GM20431 (cell line): ENCODE data around the gene VEGFD.

Experiments
- in situ Hi-C: fragments of 300-500 bp; cut with MseI, MboI; formaldehyde crosslinking; loops from one replicate; pipeline ENCODE4 v1.15.0; 2020; ENCODE audit warnings: low sequenced_read_pairs; ENCODE audit not compliant: unreplicated experiment

The VEGFD gene, protein sequence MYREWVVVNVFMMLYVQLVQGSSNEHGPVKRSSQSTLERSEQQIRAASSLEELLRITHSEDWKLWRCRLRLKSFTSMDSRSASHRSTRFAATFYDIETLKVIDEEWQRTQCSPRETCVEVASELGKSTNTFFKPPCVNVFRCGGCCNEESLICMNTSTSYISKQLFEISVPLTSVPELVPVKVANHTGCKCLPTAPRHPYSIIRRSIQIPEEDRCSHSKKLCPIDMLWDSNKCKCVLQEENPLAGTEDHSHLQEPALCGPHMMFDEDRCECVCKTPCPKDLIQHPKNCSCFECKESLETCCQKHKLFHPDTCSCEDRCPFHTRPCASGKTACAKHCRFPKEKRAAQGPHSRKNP

DNA sequence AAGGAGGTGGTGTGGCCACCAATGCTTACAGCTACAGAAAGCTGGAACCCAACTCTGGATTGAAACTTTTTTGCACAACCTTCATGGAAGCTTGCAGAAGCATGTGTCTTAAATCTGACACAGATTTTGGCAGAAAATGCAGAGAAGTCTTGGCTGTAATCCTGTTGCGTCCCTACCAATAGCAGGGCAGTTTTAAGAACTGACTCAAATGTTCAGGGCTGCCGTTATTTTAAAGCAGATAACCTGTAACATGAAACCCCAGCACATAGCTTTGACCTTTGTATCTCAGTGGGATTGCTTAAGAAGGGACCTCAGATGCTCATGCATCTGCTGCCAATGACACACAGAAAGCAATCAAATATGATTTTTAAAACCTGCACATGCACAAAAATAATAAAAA, at the start of gene VEGFD:
TSS of gene VEGFD (minus strand) at position 110 of the 400 bp plus-strand sequence. CDS start 467 bp downstream, outside the sequence.
- in situ Hi-C loops: no loop called here

DNA sequence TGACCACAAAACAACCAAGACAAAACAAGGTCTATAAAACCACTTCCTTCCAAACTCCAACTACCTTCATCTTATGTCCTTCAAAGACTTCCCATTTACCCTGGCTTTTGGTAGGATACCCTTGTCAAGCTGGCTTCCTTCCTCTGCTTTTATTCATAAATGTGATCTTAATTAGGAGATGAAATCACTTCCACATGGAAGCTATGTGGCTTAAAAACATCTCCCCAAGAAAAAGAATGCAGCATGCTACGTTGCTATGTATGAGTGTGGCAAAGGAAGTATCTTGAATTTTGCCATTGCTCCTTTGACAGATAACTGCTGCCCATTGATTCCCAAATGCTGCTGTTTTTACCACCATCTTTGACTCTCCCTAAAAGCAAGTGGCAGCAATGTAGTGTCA, 46.4 kb upstream of the VEGFD start:
- in situ Hi-C loops: no loop called here

DNA sequence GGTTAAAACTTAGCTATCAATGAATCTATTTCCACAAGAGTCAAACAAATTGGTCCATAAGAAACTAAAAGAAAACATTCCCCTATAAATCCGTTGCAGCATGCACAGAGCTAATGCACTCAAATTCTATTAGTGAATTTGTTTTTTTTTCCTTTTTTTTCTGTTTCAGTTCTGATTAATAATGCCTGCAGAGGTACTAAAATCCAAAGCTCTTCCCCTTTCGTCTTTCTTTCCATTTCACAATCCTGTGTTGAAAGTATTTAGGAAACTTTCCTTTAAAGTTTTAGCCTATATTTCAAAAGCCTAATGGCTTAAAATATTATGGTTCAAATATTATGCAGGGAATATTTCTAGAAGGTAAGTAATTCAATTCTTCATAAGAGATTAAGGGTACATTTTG, 45.9 kb upstream of the VEGFD start:
- in situ Hi-C loops: no loop called here

DNA sequence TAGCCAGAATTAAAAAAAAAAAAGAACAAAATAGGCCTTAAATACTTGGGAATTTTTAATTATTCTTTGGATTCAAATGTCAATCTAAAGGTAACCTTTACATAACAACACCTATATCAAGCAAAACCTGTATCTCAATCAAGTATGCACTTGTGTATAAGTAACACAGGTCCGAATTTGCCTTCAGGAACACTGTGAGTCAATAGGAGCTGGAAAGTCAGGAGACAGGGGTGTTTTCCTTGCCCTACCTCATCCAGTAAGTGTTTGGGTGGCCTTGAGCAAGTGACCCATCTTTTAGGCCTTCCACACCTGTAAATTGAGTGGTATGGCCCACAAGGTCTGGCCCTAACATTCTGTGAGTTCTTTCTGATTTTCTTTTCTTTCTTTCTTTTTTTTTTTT, 40.8 kb upstream of the VEGFD start:
- in situ Hi-C loops: no loop called here

DNA sequence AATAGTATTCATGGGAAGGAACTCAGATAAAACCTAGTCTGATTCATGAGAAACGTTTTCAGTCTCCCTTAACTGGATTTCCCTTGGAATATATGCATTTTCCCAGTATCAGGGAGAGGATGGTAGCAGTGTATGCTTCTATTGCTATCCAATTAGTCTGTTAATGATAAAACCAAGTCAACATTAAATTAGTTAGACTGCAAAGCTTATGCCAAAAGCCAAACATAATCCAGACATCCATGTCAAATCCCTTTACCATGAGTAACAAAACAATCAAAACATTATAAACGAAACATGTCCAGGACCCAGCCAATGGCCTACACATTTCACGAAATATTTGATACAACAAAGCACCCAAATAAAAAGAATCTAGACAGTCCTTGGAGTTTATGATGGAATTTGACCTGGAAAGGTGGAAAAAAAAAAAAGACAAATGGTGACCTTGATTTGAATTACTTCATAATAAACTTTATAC, 34.5 kb upstream of the VEGFD start:
- in situ Hi-C loops: no loop called here

DNA sequence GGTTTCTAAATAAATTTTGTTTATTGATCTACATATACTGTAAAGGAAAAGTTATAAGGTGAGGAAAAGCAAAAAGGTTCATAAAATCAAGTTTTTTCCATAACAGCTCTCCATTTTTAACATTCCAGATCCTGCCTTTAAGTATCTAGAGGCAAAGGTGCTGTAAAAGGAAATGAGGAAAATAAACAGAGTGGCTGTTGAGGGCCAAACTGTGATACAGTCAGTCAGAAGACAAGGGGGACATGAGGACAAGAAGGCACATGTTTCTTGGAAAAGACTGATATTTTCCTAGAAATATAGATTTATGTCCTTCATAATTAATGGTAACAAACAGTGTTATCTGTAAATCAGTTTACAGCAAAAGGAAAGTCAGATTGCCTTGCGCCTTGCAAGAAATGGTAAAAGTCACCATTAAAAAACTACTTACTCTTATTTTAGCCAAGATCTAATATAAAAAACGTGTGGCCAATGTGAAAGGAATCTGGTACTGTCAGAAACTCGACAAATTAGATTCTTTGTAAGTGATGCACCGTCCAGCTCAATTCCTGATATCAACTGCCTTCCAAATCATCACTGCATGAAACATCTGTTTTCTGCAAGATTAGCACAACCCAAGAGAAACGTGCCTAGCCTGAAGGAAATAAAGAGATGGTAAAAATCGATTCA, 34.0 kb upstream of the VEGFD start:
- in situ Hi-C loops: no loop called here

DNA sequence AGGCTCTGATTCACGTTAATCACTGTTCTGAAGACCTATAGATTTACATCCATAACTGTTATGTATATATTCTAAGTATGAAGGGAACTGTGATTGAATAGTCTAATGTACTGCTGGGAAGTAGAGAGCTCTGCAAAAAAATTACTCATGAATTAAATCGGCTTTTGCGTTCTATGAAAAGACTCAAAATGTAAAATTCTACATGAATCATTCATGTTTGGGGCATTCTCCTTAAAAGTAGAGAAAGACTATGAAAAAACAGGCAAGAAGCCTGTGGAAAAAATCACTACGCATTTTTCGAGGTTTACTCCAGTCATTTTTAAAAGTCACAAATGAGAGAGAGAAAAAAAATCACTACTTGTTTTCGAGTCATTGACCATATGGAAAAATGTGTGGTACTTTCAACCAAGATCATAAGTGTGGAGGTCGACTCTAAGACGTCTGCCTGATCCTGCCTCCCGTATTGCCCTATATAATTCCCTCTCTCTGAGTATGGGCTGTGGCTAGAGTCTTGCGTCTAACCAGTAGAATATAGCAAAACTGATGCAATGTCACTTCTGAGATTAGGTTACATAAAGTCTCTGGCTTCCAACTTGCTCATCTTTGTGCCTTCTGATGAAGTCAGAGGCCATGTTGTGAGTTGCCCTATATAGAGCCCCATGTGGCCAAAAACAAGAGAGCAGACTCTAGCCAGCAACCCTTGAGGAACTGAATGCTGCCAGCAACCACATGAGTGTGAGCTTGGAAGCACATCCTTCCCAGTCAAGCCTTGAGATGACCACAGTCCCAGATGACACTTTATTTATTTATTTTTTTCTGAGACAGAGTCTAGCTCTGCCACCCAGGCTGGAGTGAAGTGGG, 32.1 kb upstream of the VEGFD start:
- in situ Hi-C loops: no loop called here

DNA sequence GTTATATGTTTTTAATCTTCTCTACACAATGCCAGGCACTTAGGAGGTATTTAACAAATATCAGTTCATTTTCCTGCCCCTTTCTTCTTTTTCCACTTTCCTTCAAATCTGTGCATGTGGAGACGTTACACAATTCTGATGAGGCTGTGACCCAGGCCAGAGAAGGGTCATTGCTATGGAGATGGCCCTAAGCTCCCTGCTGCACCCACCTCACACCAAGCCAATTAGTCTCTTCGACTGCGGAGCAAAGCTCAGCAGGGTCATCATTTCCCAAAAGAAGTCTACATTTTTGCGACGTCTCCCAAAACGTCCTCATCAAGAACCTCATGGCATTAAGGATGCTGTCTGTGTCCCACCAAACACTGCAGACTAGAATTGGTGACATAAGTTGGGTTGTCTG, 28.9 kb upstream of the VEGFD start:
- in situ Hi-C loops: no loop called here

DNA sequence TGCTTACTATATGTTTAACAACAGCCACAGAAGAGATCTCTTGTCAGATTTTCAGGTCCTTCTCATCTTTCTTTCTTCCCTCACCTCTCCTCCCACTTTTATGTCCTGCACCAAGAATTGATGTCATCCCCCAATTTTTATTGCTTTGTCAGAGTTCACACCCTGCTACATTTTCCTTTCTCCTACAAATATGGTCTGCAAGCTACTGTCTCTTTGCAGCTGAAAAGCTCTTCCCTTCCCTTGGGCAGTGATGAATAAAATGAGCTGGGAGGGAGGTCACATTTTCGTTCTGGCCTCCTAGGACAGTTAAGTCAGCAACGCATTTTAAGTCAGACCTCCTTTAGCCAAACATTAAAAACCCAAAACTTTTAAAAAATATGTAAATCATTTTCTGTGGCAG, 26.7 kb upstream of the VEGFD start:
- in situ Hi-C loops: no loop called here

DNA sequence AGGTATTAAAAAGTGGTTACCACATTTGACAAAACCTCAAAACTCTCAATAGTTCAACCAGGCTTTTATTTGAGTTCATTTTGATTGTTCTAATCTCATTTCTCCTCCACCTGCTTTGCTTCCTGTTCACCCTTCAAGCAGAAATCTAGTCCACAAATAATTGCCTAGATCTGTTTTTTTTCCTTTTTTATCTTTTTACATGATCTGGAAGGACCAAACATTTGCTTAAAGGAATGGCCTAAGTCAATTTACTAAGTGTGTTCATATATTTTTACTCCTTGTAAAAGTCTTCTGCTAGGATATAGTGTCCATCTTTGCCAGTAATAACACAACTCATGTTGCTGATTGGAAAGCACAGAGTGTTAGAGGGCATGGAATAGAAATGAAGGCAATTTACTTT, 26.2 kb upstream of the VEGFD start:
- in situ Hi-C loops: no loop called here

DNA sequence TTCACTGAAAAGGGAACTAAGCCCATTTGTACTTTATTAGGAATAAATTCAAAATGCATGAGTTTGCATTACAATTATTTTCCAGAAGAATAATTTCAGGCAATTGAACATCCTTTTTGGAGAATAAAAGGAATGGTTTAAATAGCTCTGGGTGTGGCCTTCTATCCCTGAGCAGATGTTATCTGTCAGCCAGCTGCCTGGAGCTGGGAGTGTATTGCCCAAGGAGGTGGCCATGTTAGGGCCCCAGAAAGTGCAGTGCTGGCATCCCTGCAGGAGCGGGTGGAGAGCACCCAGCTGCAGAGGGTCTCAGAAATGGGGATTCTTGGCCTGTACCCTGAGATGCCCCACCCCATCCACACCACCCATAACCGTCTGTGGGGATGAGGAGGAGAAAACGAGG, 21.6 kb upstream of the VEGFD start:
- in situ Hi-C loops: no loop called here

DNA sequence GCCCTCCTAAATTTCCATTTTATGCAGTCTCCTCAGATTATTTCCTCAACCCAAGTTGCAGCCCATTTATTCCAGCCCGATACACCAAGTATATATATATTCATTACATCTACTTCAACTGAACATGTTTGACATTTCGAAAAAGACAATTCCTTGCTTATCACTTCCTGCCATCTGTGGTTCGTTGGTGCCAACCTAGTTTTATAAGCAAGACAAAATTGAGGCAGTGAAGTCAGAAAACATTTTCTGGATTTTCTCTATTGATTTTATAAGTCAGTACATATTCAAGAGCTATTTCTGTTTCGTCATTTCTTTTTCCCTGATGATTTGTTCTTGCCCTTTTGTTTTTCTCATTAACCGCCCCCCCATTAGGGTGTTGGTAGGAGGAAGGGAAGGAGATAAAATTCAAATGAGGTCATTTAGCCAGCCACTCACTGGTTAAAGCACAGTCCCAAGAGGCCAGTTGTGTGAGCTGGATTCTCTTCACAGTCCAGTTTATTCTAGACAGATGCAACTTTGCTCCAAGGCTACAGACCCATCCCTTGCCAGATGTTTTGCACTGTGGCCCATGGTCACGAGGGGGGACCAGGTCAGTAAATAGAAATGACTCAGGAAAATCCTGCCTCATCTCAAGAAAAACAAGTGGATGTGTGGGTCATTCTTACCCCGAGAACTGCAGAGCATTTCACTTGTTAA, 20.3 kb upstream of the VEGFD start:
- in situ Hi-C loops: no loop called here

DNA sequence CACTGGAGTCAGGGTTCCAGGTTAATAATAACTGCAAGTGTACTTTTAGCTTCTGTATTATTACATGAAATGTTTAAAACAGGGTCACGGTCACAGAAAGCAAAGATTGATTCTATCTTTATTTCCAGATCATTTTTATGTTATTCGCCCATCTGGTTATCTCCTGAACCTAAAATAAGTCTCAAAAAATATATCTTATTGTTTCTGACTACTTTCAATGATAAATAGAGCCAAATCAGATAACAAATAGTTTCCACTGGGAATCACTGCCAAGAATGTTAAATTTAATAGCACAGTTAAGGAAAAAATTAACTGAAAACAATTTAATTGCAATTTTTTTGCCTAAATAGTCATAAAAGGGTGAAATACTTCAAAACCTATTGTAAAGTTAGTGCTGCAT, 17.2 kb upstream of the VEGFD start:
- in situ Hi-C loops: no loop called here

DNA sequence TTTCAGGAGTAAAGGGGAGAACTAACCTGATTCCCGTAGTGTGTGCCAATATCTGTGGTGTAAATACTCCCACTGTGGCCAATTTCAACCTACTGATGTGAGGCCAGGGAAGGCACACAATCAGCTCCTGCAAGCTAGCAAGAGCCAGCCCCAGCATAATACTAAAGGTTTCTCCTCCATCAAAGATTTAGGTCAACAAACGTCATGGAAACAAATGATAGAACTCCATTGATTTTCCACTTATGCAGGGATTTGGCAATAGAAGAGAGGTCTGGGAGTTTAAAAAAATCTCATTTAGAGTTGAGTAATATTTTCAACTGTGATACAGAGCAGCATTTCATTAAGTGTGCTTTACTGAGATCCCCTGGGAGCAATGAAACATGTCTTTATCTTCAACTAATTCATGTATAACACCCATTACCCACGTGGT, 15.8 kb upstream of the VEGFD start:
- in situ Hi-C loops: no loop called here

DNA sequence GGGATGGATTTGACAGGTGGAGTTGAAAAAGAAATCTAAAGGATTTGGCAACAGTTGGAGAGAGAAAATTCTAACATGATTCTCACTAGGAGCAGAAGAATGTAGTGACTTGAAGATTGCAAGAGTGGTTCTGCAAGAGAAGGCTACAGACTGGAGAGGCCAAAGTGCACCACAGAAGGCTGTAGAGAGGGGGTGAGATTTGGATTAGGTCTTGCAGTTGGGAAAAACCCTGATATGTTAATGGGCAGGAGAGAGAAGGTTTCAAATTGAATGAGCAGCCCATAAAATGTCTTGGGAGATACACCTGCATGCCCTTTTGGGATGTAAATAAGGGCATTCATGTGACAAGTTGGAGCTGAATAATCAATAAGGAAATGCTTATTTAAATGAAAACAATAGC, 14.7 kb upstream of the VEGFD start:
- in situ Hi-C loops: no loop called here

DNA sequence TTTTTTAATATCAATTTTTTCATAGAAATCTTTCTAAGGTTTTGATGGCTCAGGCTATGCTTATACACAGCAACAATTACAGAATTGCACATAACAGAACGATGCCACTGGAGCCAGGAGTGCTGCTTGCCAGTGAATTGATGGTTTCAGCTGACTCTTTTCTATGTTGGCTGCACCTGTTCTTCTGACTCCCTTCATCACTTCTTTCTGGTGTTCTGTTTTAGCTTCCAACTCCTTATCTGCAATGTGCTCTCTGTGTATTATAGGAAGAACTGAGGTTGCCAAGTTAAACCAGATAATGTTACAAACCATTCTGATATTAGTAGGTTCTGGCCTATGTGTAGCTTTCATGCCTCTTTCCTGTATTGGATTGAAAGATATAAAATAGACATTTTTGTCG, 11.6 kb upstream of the VEGFD start:
- in situ Hi-C loops: no loop called here

DNA sequence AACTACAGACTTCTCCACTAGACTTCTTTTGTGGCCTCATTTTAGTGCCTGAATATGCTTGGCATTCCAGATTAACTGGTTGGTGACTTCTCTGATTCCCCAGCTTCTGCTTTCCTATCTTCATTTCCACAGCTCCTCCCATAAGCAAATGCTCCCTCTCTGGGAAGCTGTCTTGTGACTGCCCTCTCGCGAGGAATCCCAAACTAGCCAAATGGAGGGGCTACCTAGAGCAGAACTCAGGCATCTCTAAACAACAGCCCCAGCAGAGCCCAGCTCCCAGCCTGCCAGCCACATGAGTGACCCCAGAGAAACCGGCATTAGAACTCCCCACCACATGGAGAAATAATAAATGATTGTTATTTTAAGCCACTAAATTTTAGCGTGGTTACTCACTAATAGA, 7.6 kb upstream of the VEGFD start:
- in situ Hi-C loops: no loop called here

DNA sequence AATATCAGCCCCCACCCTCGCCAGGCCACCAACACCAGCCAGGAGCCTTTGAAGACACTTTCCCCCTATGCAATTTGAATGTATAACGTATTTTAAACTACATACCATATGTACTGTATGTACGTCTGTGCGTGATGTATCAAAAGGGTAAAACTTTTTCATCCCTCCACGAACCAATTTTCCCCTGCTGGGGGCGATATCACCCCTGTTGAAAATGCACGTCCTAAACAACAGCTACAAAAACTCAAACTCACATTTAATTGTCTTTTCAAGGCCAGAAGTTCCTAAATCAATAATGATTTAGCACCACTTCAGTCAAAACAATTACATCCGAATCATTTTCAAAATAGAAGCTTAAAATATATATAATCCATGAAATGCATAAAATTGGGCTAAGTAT, 1.4 kb downstream of the VEGFD start:
- in situ Hi-C loops: no loop called here

DNA sequence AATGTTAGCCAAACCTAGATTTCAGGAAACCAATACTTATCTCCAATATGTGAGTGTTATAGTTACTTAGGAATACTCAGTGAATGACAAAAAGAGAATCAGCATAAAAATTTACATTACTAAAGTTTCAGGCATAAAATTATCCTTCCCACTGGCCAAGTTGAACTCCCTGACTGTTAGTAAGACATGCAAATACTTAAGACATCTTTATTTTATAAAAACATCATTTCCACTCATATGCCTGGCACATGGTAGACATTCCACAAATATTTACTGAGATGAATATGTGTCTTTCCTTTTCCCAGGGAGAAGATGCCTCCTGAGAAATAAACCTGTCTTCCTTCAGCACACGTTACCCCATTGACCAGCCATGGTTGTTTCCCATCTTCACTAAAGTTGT, 7.3 kb downstream of the VEGFD start:
- in situ Hi-C loops: no loop called here

DNA sequence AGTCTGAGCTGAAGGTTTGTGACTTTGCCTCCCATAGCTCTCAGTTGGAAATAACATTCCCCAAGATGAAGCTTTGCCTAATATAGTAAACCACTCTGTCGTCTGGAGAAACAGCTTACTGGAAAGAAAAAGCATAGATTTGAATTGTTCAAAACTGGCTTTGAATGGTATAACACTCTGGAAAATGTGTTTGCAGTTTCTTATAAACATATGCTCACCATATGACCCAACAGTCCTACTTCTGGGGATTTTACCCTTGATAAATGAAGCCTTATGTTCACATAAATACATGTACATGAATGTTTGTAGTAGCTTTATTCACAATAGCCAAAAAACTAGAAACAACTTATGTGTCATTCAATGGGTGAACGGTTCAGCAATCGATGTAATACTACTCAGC, 10.2 kb downstream of the VEGFD start:
- in situ Hi-C loops: no loop called here
